WTC11 (cell line): ENCODE measurements around the gene CLEC12A. TPM values are rescaled to one million over a fixed set of nuclear protein-coding genes. Genes with fewer than 3 reads are reported as not detected.

Experiments
- ATAC-seq: fragments of 200-7000 bp; cut with Tn5 transposase; 2 replicates; pipeline ENCODE4 v1.10.0; 2021; ENCODE audit warnings: mild to moderate bottlenecking, moderate library complexity
- CTCF ChIA-PET: fragments of 300-600 bp; sonication (Branson Sonifier 250); formaldehyde crosslinking; loops from one replicate; lab custom pipeline; 2021; ENCODE audit warnings: antibody characterized with exemption; lab: Charles Lee
- POLR2A ChIA-PET: fragments of 350-600 bp; sonication (Branson Sonifier 250); formaldehyde crosslinking; loops from one replicate; lab custom pipeline; 2021; ENCODE audit warnings: antibody characterized with exemption; lab: Charles Lee
- DNase-seq: peaks from one replicate; pipeline ENCODE4 v3.0.0; 2021; ENCODE audit warnings: low spot score
- H3K27ac Mint-ChIP-seq: 2 replicates; pipeline ENCODE4 v1.8.0; 2021; ENCODE audit warnings: mixed read lengths
- H3K27me3 Mint-ChIP-seq: 2 replicates; pipeline ENCODE4 v1.8.0; 2021; ENCODE audit warnings: low read depth, mild to moderate bottlenecking, moderate library complexity, mixed read lengths
- H3K36me3 Mint-ChIP-seq: 2 replicates; pipeline ENCODE4 v1.8.0; 2021; ENCODE audit warnings: mixed read lengths
- H3K4me1 Mint-ChIP-seq: 2 replicates; pipeline ENCODE4 v1.8.0; 2022; ENCODE audit warnings: mixed read lengths
- H3K4me3 Mint-ChIP-seq: 2 replicates; pipeline ENCODE4 v1.8.0; 2021; ENCODE audit warnings: mild to moderate bottlenecking, moderate library complexity, mixed read lengths
- H3K9me3 Mint-ChIP-seq: 2 replicates; pipeline ENCODE4 v1.8.0; 2021; ENCODE audit warnings: mixed read lengths
- AFF4 ChIP-seq: sonication (generic); formaldehyde crosslinking; IDR thresholded peaks from 2 replicates; pipeline ENCODE4 v1.8.1; 2023; ENCODE audit warnings: mild to moderate bottlenecking, missing genetic modification reagents, borderline replicate concordance
- AR ChIP-seq: fragments of 250-450 bp; sonication (Bioruptor Pico); IDR thresholded peaks from 2 replicates; pipeline ENCODE4 v1.9.0; 2021; ENCODE audit warnings: mild to moderate bottlenecking
- CREB1 ChIP-seq: sonication (generic); formaldehyde crosslinking; IDR thresholded peaks from 2 replicates; pipeline ENCODE4 v1.8.0; 2023; ENCODE audit warnings: mild to moderate bottlenecking, missing genetic modification reagents
- ELF4 ChIP-seq: sonication (generic); formaldehyde crosslinking; IDR thresholded peaks from 2 replicates; pipeline ENCODE4 v1.8.1; 2022; ENCODE audit warnings: low read depth, mild to moderate bottlenecking, moderate library complexity, missing genetic modification reagents
- ERG ChIP-seq: fragments of 250-450 bp; sonication (Bioruptor Pico); IDR thresholded peaks from 2 replicates; pipeline ENCODE4 v1.8.0; 2021; ENCODE audit warnings: mild to moderate bottlenecking
- ESRRA ChIP-seq: sonication (generic); formaldehyde crosslinking; IDR thresholded peaks from 2 replicates; pipeline ENCODE4 v1.8.1; 2022; ENCODE audit warnings: mild to moderate bottlenecking, missing genetic modification reagents, borderline replicate concordance
- FOXP1 ChIP-seq: sonication (generic); formaldehyde crosslinking; IDR thresholded peaks from 2 replicates; pipeline ENCODE4 v1.8.0; 2022; ENCODE audit warnings: missing genetic modification reagents, mild to moderate bottlenecking, moderate library complexity, borderline replicate concordance
- HMGA2 ChIP-seq: fragments of 250-450 bp; sonication (Bioruptor Pico); IDR thresholded peaks from 2 replicates; pipeline ENCODE4 v1.4.0; 2021; ENCODE audit warnings: mild to moderate bottlenecking, moderate library complexity
- JAZF1 ChIP-seq: fragments of 250-450 bp; sonication (Bioruptor Pico); IDR thresholded peaks from 2 replicates; pipeline ENCODE4 v1.9.0; 2021; ENCODE audit warnings: moderate library complexity, mild to moderate bottlenecking, inconsistent platforms
- MLX ChIP-seq: sonication (generic); formaldehyde crosslinking; IDR thresholded peaks from 2 replicates; pipeline ENCODE4 v1.8.1; 2023; ENCODE audit warnings: mild to moderate bottlenecking, missing genetic modification reagents, moderate library complexity
- MYBL2 ChIP-seq: sonication (generic); formaldehyde crosslinking; IDR thresholded peaks from 2 replicates; pipeline ENCODE4 v1.8.1; 2023; ENCODE audit warnings: mild to moderate bottlenecking, moderate library complexity, missing genetic modification reagents
- NFE2L1 ChIP-seq: sonication (generic); formaldehyde crosslinking; IDR thresholded peaks from 2 replicates; pipeline ENCODE4 v1.8.1; 2023; ENCODE audit warnings: missing genetic modification reagents
- PRDM15 ChIP-seq: sonication (generic); formaldehyde crosslinking; IDR thresholded peaks from 2 replicates; pipeline ENCODE4 v1.8.0; 2022; ENCODE audit warnings: missing genetic modification reagents
- RELA ChIP-seq: sonication (generic); formaldehyde crosslinking; IDR thresholded peaks from 2 replicates; pipeline ENCODE4 v1.8.1; 2022; ENCODE audit warnings: missing genetic modification reagents, mild to moderate bottlenecking, borderline replicate concordance
- SOX15 ChIP-seq: fragments of 250-450 bp; sonication (Bioruptor Pico); IDR thresholded peaks from 2 replicates; pipeline ENCODE4 v1.9.0; 2021; ENCODE audit warnings: mild to moderate bottlenecking
- STAT6 ChIP-seq: sonication (generic); formaldehyde crosslinking; conservative IDR thresholded peaks from 2 replicates; pipeline ENCODE4 v1.8.1; 2023; ENCODE audit warnings: mild to moderate bottlenecking, low read depth, missing genetic modification reagents, moderate library complexity
- USF1 ChIP-seq: sonication (generic); formaldehyde crosslinking; IDR thresholded peaks from 2 replicates; pipeline ENCODE4 v1.8.0; 2022; ENCODE audit warnings: mild to moderate bottlenecking, missing genetic modification reagents
- ZNF138 ChIP-seq: sonication (generic); formaldehyde crosslinking; conservative IDR thresholded peaks from 2 replicates; pipeline ENCODE4 v1.8.1; 2022; ENCODE audit warnings: mild to moderate bottlenecking, moderate library complexity, missing genetic modification reagents
- ZNF263 ChIP-seq: sonication (generic); formaldehyde crosslinking; IDR thresholded peaks from 2 replicates; pipeline ENCODE4 v1.8.1; 2022; ENCODE audit warnings: low read depth, mild to moderate bottlenecking, moderate library complexity, missing genetic modification reagents
- ZNF396 ChIP-seq: fragments of 250-450 bp; sonication (Bioruptor Pico); IDR thresholded peaks from 2 replicates; pipeline ENCODE4 v1.8.0; 2021; ENCODE audit warnings: mild to moderate bottlenecking, moderate library complexity, borderline replicate concordance
- total RNA-seq: library from RNA; stranded (reverse); gene quantifications from 3 replicates; pipeline ENCODE4 v1.2.3, GENCODE V29; 2021

CLEC12A gene
- total RNA-seq, 1 experiment from 2014 or later: not detected

GRCh38 chr12:9947674-9948073 lies 23.5 kb upstream of the CLEC12A start (continued):
- no peak for TF ChIP-seq AFF4
- no peak for TF ChIP-seq HMGA2 (CRISPR knock-in tag)
- TF ChIP-seq MYBL2 (CRISPR knock-in tag): no peak
- no peak for TF ChIP-seq RELA (CRISPR knock-in tag)
- TF ChIP-seq PRDM15 (CRISPR knock-in tag): no peak
- TF ChIP-seq CREB1 (CRISPR knock-in tag): no peak
- TF ChIP-seq AR (CRISPR knock-in tag): no peak
- no peak for TF ChIP-seq ERG (CRISPR knock-in tag)
- TF ChIP-seq MLX: no peak
- TF ChIP-seq JAZF1 (CRISPR knock-in tag): no peak
- no peak for TF ChIP-seq ESRRA (CRISPR knock-in tag)

- POLR2A ChIA-PET: no interaction called here
- CTCF ChIA-PET: no interaction called here
- Mint-ChIP-seq H3K27ac (no peak overlapping the region), H3K4me1 (no peaks in the 10 kb centered on the region), H3K36me3 (peaks cover 10% of the 10 kb centered on the region), H3K4me3 (no peak overlapping the region), H3K9me3 (peaks cover 22% of the 10 kb centered on the region), H3K27me3 (peaks cover 7% of the 10 kb centered on the region)
- ATAC-seq (no peak), DNase-seq (no peak)
- TF ChIP-seq USF1 (no peak), ZNF263 (no peak), SOX15 (CRISPR knock-in tag) (no peak), STAT6 (CRISPR knock-in tag) (no peak), ZNF396 (CRISPR knock-in tag) (no peak), NFE2L1 (CRISPR knock-in tag) (no peak), FOXP1 (CRISPR knock-in tag) (no peak), ELF4 (CRISPR knock-in tag) (no peak), ESRRA (CRISPR knock-in tag) (no peak), ZNF138 (CRISPR knock-in tag) (no peak)
Observed at GRCh38 chr12:9948606-9949296, 22.5 kb upstream of the CLEC12A start.
